ENCODE data around the gene AFAP1L2. TPM values are rescaled to one million over a fixed set of nuclear protein-coding genes. Genes with fewer than 3 reads are reported as not detected.

AFAP1L2 gene
- total and polyA plus RNA-seq, 8 donors, result 2.6 to 25.0 (median 10.0) TPM

GRCh38 chr10:114429581-114430335 is 25.5 kb upstream of the AFAP1L2 start:
- no peak for DNase-seq
- no peaks in the 10 kb centered on the region for H3K9me3 ChIP-seq
- no peaks in the 10 kb centered on the region for H3K27me3 ChIP-seq
- no peak overlapping the region for H3K4me3 ChIP-seq
- H3K4me1 ChIP-seq, result peaks cover 6 to 16% (median 11%) of the 10 kb centered on the region in 4 donors
- intact Hi-C loops (cut with DNase I; ENCODE audit: low total_unique reads), result loop anchor here (10.0 kb wide), 1 partner anchor 125 kb away; no protein-coding TSS in a partner anchor
- H3K27ac ChIP-seq, result no peak overlapping the region
- TF ChIP-seq POLR2AphosphoS5 (IDR thresholded peaks at IDR 0.05), result no peak
- TF ChIP-seq EP300 (IDR thresholded peaks at IDR 0.05), result no peak
- TF ChIP-seq POLR2A (IDR thresholded peaks at IDR 0.05), result no peak
- TF ChIP-seq CTCF (IDR thresholded peaks at IDR 0.05), result no peak
- 89 to 94% (median 92%) methylated on average over 9 of the region's 9 CpGs for WGBS, 5 donors
- H3K36me3 ChIP-seq, result peaks cover 3 to 41% (median 26%) of the 10 kb centered on the region in 4 donors

GRCh38 chr10:114427124-114427852 is 23.0 kb upstream of the AFAP1L2 start:
- WGBS, 5 donors, result 38 to 60% (median 47%) methylated on average over 9 of the region's 9 CpGs
- Histone ChIP-seq H3K27me3 (no peaks in the 10 kb centered on the region), H3K9me3 (no peaks in the 10 kb centered on the region), H3K4me3 (no peak overlapping the region), H3K4me1 (peaks cover 6 to 16% (median 11%) of the 10 kb centered on the region in 4 donors), H3K36me3 (peaks cover 0 to 16% (median 8%) of the 10 kb centered on the region in 4 donors), H3K27ac (peak overlapping the region; percentile 23 to 60 (median 47))
- TF ChIP-seq POLR2A (IDR thresholded peaks at IDR 0.05), result no peak
- TF ChIP-seq EP300 (IDR thresholded peaks at IDR 0.05), result no peak
- TF ChIP-seq CTCF (IDR thresholded peaks at IDR 0.05), result no peak
- TF ChIP-seq POLR2AphosphoS5 (IDR thresholded peaks at IDR 0.05), result no peak
- peak in 1 of 2 donors; percentile 45 for DNase-seq
- intact Hi-C loops (cut with DNase I; ENCODE audit: low total_unique reads), result no loop called here

GRCh38 chr10:114426476-114426875 is 22.2 kb upstream of the AFAP1L2 start:
- intact Hi-C loops (cut with DNase I; ENCODE audit: low total_unique reads), result no loop called here
- 42 to 59% (median 51%) methylated on average over 5 of the region's 5 CpGs for whole genome bisulfite sequencing, 5 donors
- no peaks in the 10 kb centered on the region for H3K27me3 ChIP-seq
- TF ChIP-seq CTCF (IDR thresholded peaks at IDR 0.05) (no peak), EP300 (IDR thresholded peaks at IDR 0.05) (no peak), POLR2AphosphoS5 (IDR thresholded peaks at IDR 0.05) (no peak), POLR2A (IDR thresholded peaks at IDR 0.05) (no peak)
- no peak for DNase-seq
- H3K36me3 ChIP-seq, result peaks cover 0 to 15% (median 7%) of the 10 kb centered on the region in 4 donors
- H3K4me1 ChIP-seq, result peaks cover 6 to 16% (median 11%) of the 10 kb centered on the region in 4 donors
- H3K9me3 ChIP-seq, result no peaks in the 10 kb centered on the region
- H3K27ac ChIP-seq, result peak overlapping the region in 4 of 5 donors; percentile 44 to 60 (median 49)
- no peak overlapping the region for H3K4me3 ChIP-seq

- no peaks in the 10 kb centered on the region for H3K4me1 ChIP-seq
- TF ChIP-seq POLR2A (IDR thresholded peaks at IDR 0.05), result no peak
- TF ChIP-seq CTCF (IDR thresholded peaks at IDR 0.05), result no peak
- no peak for TF ChIP-seq EP300 (IDR thresholded peaks at IDR 0.05)
- TF ChIP-seq POLR2AphosphoS5 (IDR thresholded peaks at IDR 0.05), result no peak
- H3K36me3 ChIP-seq, result no peaks in the 10 kb centered on the region
- no peak overlapping the region for H3K4me3 ChIP-seq
- no peaks in the 10 kb centered on the region for H3K9me3 ChIP-seq
- no peak for DNase-seq
- intact Hi-C loops (cut with DNase I; ENCODE audit: low total_unique reads), result no loop called here
- H3K27ac ChIP-seq, result no peak overlapping the region
- WGBS, 5 donors, result 77 to 88% (median 82%) methylated on average over 4 of the region's 4 CpGs
- no peaks in the 10 kb centered on the region for H3K27me3 ChIP-seq
Measured at GRCh38 chr10:114420811-114421485, 16.6 kb upstream of the AFAP1L2 start.

All from stomach (tissue), 9 donors.